ENCODE measurements around the gene CLEC16A.

- TF ChIP-seq TAF1 (IDR thresholded peaks at IDR 0.05; ENCODE audit: low read depth, low read length) = no peak
- no peak for TF ChIP-seq POLR2A (IDR thresholded peaks at IDR 0.05; ENCODE audit: low read depth, low read length)
- no peak for TF ChIP-seq POLR2AphosphoS5 (IDR thresholded peaks at IDR 0.05; ENCODE audit: low read depth, low read length)
- no peak for TF ChIP-seq POU2F2 (IDR thresholded peaks at IDR 0.05; ENCODE audit: low read depth, low read length)
These were observed 46.0 kb downstream of the CLEC16A start for GRCh38 chr16:10990378-10990777.

Measured in GM12891 (cell line).